ENCODE measurements around the gene ADGRB3.

GRCh38 chr6:68637782-68638181, 2.7 kb downstream of the ADGRB3 start:
- no peak for TF ChIP-seq EZH2phosphoT487 (IDR thresholded peaks at IDR 0.05; ENCODE audit: low read length)
- TF ChIP-seq, protein P1, sequence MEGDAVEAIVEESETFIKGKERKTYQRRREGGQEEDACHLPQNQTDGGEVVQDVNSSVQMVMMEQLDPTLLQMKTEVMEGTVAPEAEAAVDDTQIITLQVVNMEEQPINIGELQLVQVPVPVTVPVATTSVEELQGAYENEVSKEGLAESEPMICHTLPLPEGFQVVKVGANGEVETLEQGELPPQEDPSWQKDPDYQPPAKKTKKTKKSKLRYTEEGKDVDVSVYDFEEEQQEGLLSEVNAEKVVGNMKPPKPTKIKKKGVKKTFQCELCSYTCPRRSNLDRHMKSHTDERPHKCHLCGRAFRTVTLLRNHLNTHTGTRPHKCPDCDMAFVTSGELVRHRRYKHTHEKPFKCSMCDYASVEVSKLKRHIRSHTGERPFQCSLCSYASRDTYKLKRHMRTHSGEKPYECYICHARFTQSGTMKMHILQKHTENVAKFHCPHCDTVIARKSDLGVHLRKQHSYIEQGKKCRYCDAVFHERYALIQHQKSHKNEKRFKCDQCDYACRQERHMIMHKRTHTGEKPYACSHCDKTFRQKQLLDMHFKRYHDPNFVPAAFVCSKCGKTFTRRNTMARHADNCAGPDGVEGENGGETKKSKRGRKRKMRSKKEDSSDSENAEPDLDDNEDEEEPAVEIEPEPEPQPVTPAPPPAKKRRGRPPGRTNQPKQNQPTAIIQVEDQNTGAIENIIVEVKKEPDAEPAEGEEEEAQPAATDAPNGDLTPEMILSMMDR (IDR thresholded peaks at IDR 0.05; ENCODE audit: low read length) = no peak
